ENCODE data around the gene WDR43. TPM values are rescaled to one million over a fixed set of nuclear protein-coding genes. Genes with fewer than 3 reads are reported as not detected.

The WDR43 gene
- total RNA-seq, 1 donor from 2014 or later = 66.9 TPM

GRCh38 chr2:28909655-28910353 is 15.3 kb downstream of the WDR43 start:
- H3K4me3 Mint-ChIP-seq = no peak overlapping the region
- H3K4me1 Mint-ChIP-seq (ENCODE audit: unreplicated experiment) = no peaks in the 10 kb centered on the region
- TF ChIP-seq, protein P1, sequence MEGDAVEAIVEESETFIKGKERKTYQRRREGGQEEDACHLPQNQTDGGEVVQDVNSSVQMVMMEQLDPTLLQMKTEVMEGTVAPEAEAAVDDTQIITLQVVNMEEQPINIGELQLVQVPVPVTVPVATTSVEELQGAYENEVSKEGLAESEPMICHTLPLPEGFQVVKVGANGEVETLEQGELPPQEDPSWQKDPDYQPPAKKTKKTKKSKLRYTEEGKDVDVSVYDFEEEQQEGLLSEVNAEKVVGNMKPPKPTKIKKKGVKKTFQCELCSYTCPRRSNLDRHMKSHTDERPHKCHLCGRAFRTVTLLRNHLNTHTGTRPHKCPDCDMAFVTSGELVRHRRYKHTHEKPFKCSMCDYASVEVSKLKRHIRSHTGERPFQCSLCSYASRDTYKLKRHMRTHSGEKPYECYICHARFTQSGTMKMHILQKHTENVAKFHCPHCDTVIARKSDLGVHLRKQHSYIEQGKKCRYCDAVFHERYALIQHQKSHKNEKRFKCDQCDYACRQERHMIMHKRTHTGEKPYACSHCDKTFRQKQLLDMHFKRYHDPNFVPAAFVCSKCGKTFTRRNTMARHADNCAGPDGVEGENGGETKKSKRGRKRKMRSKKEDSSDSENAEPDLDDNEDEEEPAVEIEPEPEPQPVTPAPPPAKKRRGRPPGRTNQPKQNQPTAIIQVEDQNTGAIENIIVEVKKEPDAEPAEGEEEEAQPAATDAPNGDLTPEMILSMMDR (conservative IDR thresholded peaks at IDR 0.05) = no peak
- DNase-seq (ENCODE audit: extremely low spot score, unreplicated experiment) = no peak
- peaks cover 62% of the 10 kb centered on the region for H3K36me3 Mint-ChIP-seq
- no peaks in the 10 kb centered on the region for H3K9me3 Mint-ChIP-seq
- no peak overlapping the region for H3K27ac Mint-ChIP-seq
- H3K27me3 Mint-ChIP-seq = no peaks in the 10 kb centered on the region

DNA sequence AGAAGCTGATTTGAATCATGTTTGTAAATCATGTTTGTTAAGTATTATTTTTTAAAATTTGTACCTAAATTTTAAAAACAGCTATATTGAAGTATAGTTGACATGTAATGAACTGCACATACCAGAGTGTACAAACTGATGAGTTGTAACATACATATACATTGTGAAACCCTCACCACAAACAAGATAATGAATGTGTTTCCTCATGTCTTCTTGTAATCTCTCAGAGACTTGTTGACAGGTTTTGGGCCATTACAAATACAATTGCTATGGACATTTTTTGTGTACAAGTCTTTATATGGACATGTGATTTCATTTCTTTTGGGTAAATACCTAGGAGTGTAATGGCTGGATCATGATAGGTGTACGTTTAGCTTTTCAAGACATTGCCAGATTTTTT is 21.5 kb downstream of the WDR43 start:
- Mint-ChIP-seq H3K9me3 (no peaks in the 10 kb centered on the region), H3K4me1 (ENCODE audit: unreplicated experiment) (no peaks in the 10 kb centered on the region), H3K27me3 (no peaks in the 10 kb centered on the region), H3K27ac (no peak overlapping the region), H3K4me3 (no peak overlapping the region), H3K36me3 (peaks cover 34% of the 10 kb centered on the region)
- DNase-seq (ENCODE audit: extremely low spot score, unreplicated experiment) = no peak
- TF ChIP-seq, protein P1 (conservative IDR thresholded peaks at IDR 0.05) = no peak

GRCh38 chr2:28926847-28927246 is 32.4 kb downstream of the WDR43 start:
- TF ChIP-seq, protein P1 (conservative IDR thresholded peaks at IDR 0.05) = no peak
- no peak for DNase-seq (ENCODE audit: extremely low spot score, unreplicated experiment)
- Mint-ChIP-seq H3K36me3 (peaks cover 47% of the 10 kb centered on the region), H3K27ac (no peak overlapping the region), H3K4me3 (no peak overlapping the region), H3K9me3 (no peaks in the 10 kb centered on the region), H3K27me3 (no peaks in the 10 kb centered on the region), H3K4me1 (ENCODE audit: unreplicated experiment) (no peaks in the 10 kb centered on the region)

DNA sequence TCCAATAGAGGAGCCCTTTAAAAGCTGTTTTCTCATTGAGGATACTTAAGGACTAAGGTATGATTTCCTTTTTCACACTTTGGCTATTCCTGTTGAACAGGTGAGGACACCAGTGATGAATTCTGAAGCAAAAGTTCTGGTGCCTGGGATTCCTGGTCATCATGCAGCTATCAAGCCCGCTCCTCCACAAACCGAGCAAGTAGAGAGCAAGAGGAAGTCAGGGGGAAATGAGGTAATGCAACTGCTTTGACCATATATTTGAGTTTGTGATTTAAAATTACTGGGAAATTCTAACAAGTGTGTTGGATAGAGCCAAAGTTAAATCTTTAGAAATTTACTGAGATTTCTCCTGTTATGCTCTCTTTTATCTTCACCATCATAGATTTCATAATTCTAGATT is 33.0 kb downstream of the WDR43 start:
- no peak for DNase-seq (ENCODE audit: extremely low spot score, unreplicated experiment)
- no peak overlapping the region for H3K27ac Mint-ChIP-seq
- peaks cover 43% of the 10 kb centered on the region for H3K36me3 Mint-ChIP-seq
- TF ChIP-seq, protein P1 (conservative IDR thresholded peaks at IDR 0.05) = no peak
- no peak overlapping the region for H3K4me3 Mint-ChIP-seq
- H3K4me1 Mint-ChIP-seq (ENCODE audit: unreplicated experiment) = no peaks in the 10 kb centered on the region
- H3K27me3 Mint-ChIP-seq = no peaks in the 10 kb centered on the region
- no peaks in the 10 kb centered on the region for H3K9me3 Mint-ChIP-seq

- no peaks in the 10 kb centered on the region for H3K9me3 Mint-ChIP-seq
- peaks cover 38% of the 10 kb centered on the region for H3K36me3 Mint-ChIP-seq
- no peaks in the 10 kb centered on the region for H3K4me1 Mint-ChIP-seq (ENCODE audit: unreplicated experiment)
- H3K4me3 Mint-ChIP-seq = no peak overlapping the region
- no peak overlapping the region for H3K27ac Mint-ChIP-seq
- no peak for DNase-seq (ENCODE audit: extremely low spot score, unreplicated experiment)
- no peaks in the 10 kb centered on the region for H3K27me3 Mint-ChIP-seq
- TF ChIP-seq, protein P1 (conservative IDR thresholded peaks at IDR 0.05) = no peak
Measured at GRCh38 chr2:28927878-28928277, 33.4 kb downstream of the WDR43 start.
